Measurements from ENCODE around the gene SERPINA6.

SERPINA6 gene

DNA sequence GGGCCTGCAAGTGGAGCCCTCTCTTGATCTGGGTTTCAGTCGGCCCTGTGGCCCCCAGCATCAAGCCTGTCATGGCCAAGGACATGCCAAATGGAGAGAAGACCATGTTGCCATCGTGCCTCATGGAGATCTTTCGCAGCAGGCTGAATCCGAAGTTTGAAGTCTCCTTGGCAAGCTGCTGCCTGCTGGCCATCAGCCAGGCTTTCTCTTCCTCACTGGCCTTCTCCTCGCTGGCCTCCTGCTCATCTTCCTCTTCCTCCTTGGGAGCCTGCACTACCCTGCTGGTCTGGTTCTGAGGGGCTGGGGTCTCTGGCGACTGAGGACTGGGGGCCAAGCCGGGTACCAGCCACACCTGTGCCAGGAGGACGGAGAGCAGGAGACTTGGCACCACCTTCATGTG is 32.9 kb downstream of the SERPINA6 start:
- H3K27me3 ChIP-seq (ENCODE audit: insufficient read depth, low read length, poor library complexity), result no peaks in the 10 kb centered on the region
- TF ChIP-seq, protein P1, sequence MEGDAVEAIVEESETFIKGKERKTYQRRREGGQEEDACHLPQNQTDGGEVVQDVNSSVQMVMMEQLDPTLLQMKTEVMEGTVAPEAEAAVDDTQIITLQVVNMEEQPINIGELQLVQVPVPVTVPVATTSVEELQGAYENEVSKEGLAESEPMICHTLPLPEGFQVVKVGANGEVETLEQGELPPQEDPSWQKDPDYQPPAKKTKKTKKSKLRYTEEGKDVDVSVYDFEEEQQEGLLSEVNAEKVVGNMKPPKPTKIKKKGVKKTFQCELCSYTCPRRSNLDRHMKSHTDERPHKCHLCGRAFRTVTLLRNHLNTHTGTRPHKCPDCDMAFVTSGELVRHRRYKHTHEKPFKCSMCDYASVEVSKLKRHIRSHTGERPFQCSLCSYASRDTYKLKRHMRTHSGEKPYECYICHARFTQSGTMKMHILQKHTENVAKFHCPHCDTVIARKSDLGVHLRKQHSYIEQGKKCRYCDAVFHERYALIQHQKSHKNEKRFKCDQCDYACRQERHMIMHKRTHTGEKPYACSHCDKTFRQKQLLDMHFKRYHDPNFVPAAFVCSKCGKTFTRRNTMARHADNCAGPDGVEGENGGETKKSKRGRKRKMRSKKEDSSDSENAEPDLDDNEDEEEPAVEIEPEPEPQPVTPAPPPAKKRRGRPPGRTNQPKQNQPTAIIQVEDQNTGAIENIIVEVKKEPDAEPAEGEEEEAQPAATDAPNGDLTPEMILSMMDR (IDR thresholded peaks at IDR 0.05; ENCODE audit: borderline replicate concordance, extremely low read depth, low read length, poor library complexity, severe bottlenecking), result no peak
- no peak for TF ChIP-seq EZH2 (IDR thresholded peaks at IDR 0.05; ENCODE audit: borderline replicate concordance, low read depth, low read length, severe bottlenecking)
- DNase-seq, result no peak
- H3K36me3 ChIP-seq (ENCODE audit: insufficient read depth, low read length), result no peaks in the 10 kb centered on the region
- no peak overlapping the region for H3K4me3 ChIP-seq (ENCODE audit: low read depth in 1 of 2, low read length in 2 of 2)
- no peak overlapping the region for H3K9ac ChIP-seq (ENCODE audit: low read depth, low read length)
- no peaks in the 10 kb centered on the region for H4K20me1 ChIP-seq (ENCODE audit: insufficient read depth, low read length)
- no peak for ATAC-seq (ENCODE audit: insufficient read depth, low read depth)
- H3K27ac ChIP-seq (ENCODE audit: low read length), result no peak overlapping the region
- no peak overlapping the region for H2AFZ ChIP-seq (ENCODE audit: low read depth, low read length)
- no peak overlapping the region for H3K4me2 ChIP-seq (ENCODE audit: insufficient read depth, low read length)
- H3K9me3 ChIP-seq (ENCODE audit: insufficient read depth, low read length, severe bottlenecking), result no peaks in the 10 kb centered on the region
- no peaks in the 10 kb centered on the region for H3K79me2 ChIP-seq (ENCODE audit: insufficient read depth, low read length)
- H3K4me1 ChIP-seq (ENCODE audit: insufficient read depth, low read length), result no peaks in the 10 kb centered on the region

- Histone ChIP-seq H3K79me2 (ENCODE audit: insufficient read depth, low read length) (no peaks in the 10 kb centered on the region), H3K4me3 (ENCODE audit: low read depth in 1 of 2, low read length in 2 of 2) (no peak overlapping the region), H3K4me1 (ENCODE audit: insufficient read depth, low read length) (no peaks in the 10 kb centered on the region), H4K20me1 (ENCODE audit: insufficient read depth, low read length) (no peaks in the 10 kb centered on the region), H3K9me3 (ENCODE audit: insufficient read depth, low read length, severe bottlenecking) (no peaks in the 10 kb centered on the region), H3K9ac (ENCODE audit: low read depth, low read length) (no peak overlapping the region), H3K27ac (ENCODE audit: low read length) (no peak overlapping the region), H3K36me3 (ENCODE audit: insufficient read depth, low read length) (no peaks in the 10 kb centered on the region), H3K4me2 (ENCODE audit: insufficient read depth, low read length) (no peak overlapping the region), H2AFZ (ENCODE audit: low read depth, low read length) (no peak overlapping the region), H3K27me3 (ENCODE audit: insufficient read depth, low read length, poor library complexity) (no peaks in the 10 kb centered on the region)
- no peak for ATAC-seq (ENCODE audit: insufficient read depth, low read depth)
- no peak for DNase-seq
- TF ChIP-seq EZH2 (IDR thresholded peaks at IDR 0.05; ENCODE audit: borderline replicate concordance, low read depth, low read length, severe bottlenecking), result no peak
- TF ChIP-seq, protein P1 (IDR thresholded peaks at IDR 0.05; ENCODE audit: borderline replicate concordance, extremely low read depth, low read length, poor library complexity, severe bottlenecking), result no peak
These were observed 34.3 kb downstream of the SERPINA6 start for GRCh38 chr14:94288610-94289465.

DNA sequence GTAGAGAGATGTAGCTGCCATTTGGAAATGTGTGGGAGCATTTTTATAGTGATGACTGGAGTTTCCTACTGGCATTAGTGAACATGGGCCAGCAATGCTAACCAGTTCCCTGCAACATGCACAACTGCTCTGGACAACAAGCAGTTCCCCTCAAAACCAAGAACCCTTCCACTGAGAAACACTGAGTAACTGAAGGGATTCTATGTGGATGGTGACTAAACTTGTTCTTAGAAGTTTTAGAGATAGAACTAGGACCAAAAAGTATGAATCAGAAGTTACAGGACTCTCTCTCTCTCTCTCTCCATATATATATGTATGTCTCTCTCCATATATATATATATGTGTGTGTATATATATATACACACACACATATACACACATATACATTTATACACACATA is 38.0 kb downstream of the SERPINA6 start:
- no peak for TF ChIP-seq EZH2 (IDR thresholded peaks at IDR 0.05; ENCODE audit: borderline replicate concordance, low read depth, low read length, severe bottlenecking)
- TF ChIP-seq, protein P1 (IDR thresholded peaks at IDR 0.05; ENCODE audit: borderline replicate concordance, extremely low read depth, low read length, poor library complexity, severe bottlenecking), result no peak
- Histone ChIP-seq H3K79me2 (ENCODE audit: insufficient read depth, low read length) (no peaks in the 10 kb centered on the region), H3K4me1 (ENCODE audit: insufficient read depth, low read length) (no peaks in the 10 kb centered on the region), H3K9ac (ENCODE audit: low read depth, low read length) (no peak overlapping the region), H3K27ac (ENCODE audit: low read length) (no peak overlapping the region), H2AFZ (ENCODE audit: low read depth, low read length) (no peak overlapping the region), H4K20me1 (ENCODE audit: insufficient read depth, low read length) (no peaks in the 10 kb centered on the region), H3K9me3 (ENCODE audit: insufficient read depth, low read length, severe bottlenecking) (no peaks in the 10 kb centered on the region), H3K27me3 (ENCODE audit: insufficient read depth, low read length, poor library complexity) (no peaks in the 10 kb centered on the region), H3K36me3 (ENCODE audit: insufficient read depth, low read length) (no peaks in the 10 kb centered on the region), H3K4me2 (ENCODE audit: insufficient read depth, low read length) (no peak overlapping the region), H3K4me3 (ENCODE audit: low read depth in 1 of 2, low read length in 2 of 2) (no peak overlapping the region)
- DNase-seq (no peak), ATAC-seq (ENCODE audit: insufficient read depth, low read depth) (no peak)

Data from DND-41 (cell line).